Peyer's patch (tissue), 4 donors: ENCODE data around the gene SCP2.

Experiments used
- CTCF ChIP-seq, 6 experiments: fragments of 450-650 bp in 4 of 6; fragments of 200-600 bp in 2 of 6; sonication (generic) in 1 of 6; IDR thresholded peaks; one replicate each; pipeline ENCODE4 v1.5.1; 2017 to 2019; ENCODE audit warnings: antibody characterized with exemption in 6 of 6, mild to moderate bottlenecking in 3 of 6, moderate library complexity in 1 of 6
- POLR2A ChIP-seq, 2 donors: fragments of 450-650 bp; IDR thresholded peaks; one replicate each; pipeline ENCODE4 v1.5.1; 2017; ENCODE audit warnings: antibody characterized with exemption in 2 of 2, mild to moderate bottlenecking in 2 of 2, moderate library complexity in 2 of 2

DNA sequence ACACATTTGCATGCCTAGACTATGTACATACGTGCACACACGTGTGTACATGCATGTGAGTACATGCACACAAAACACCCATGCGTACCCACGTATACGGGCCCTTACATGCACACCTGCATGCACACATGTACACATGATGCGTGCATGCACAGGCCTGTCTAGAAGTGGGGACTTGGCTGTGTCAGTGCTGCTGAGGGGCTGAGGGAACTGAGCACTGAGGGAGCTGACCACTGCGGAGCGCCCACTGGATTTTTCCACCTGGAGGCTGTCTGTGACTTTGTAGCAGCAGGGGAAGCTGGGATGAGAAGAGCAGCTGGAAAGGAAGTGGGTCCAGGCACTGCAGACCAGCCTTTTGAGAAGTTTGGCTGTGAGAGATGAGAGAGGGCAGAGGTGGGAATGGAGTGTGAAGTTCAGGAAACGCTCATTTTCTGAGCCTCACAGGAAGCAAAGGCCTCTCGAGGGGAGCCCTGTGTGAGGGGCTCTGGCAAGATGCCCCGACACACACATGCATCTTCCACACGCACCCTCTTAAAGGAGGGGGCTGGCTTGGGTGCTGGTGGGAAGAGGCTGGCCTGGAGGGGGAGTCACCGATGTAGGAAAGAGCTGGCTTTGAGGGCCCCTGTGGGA, 155.9 kb downstream of the SCP2 start:
- TF ChIP-seq CTCF (IDR thresholded peaks at IDR 0.05) (no peak), POLR2A (IDR thresholded peaks at IDR 0.05) (no peak)
